Gastrocnemius medialis (tissue), 4 donors: Measurements from ENCODE around the gene MTX3. TPM values are rescaled to one million over a fixed set of nuclear protein-coding genes. Genes with fewer than 3 reads are reported as not detected.

Source experiments
- ATAC-seq, 2 donors: fragments of 150-250 bp; one replicate each; pipeline ENCODE4 v1.9.1; 2016
- DNase-seq, 2 donors: peaks; one replicate each; pipeline ENCODE4 v3.0.0-alpha.2; 2019
- H3K27ac ChIP-seq, 4 donors: fragments of 200-600 bp; sonication (generic); 1 replicate in 1 of 4; 2 replicates in 3 of 4; pipeline ENCODE4 v1.5.1; 2016 to 2018; ENCODE audit warnings: mild to moderate bottlenecking in 2 of 4, moderate library complexity in 1 of 4
- H3K27me3 ChIP-seq, 3 donors: fragments of 200-600 bp; sonication (generic) in 2 of 3; 1 replicate in 1 of 3; 2 replicates in 2 of 3; pipeline versions ENCODE4 v1.5.1 to v1.6.0; 2016 to 2019; ENCODE audit warnings: mild to moderate bottlenecking in 1 of 3, moderate library complexity in 1 of 3
- H3K36me3 ChIP-seq, 2 donors: fragments of 200-600 bp; sonication (generic) in 1 of 2; one replicate each; pipeline ENCODE4 v1.5.1; 2017 to 2018
- H3K4me1 ChIP-seq, 2 donors: fragments of 200-600 bp; sonication (generic) in 1 of 2; one replicate each; pipeline ENCODE4 v1.5.1; 2016 to 2017; ENCODE audit warnings: mild to moderate bottlenecking in 2 of 2
- H3K4me3 ChIP-seq, 4 donors: fragments of 200-600 bp; sonication (generic) in 3 of 4; 1 replicate in 1 of 4; 2 replicates in 3 of 4; pipeline ENCODE4 v1.5.1; 2016 to 2019; ENCODE audit warnings: mild to moderate bottlenecking in 2 of 4
- H3K9me3 ChIP-seq, 3 donors: fragments of 200-600 bp; sonication (generic) in 2 of 3; 1 replicate in 1 of 3; 2 replicates in 2 of 3; pipeline ENCODE4 v1.5.1; 2016 to 2019
- CTCF ChIP-seq, 5 experiments: fragments of 450-650 bp in 3 of 5; fragments of 200-600 bp in 2 of 5; sonication (generic) in 2 of 5; IDR thresholded peaks in 4 of 5; conservative IDR thresholded peaks in 1 of 5; 1 replicate in 4 of 5; 2 replicates in 1 of 5; pipeline ENCODE4 v1.5.1; 2016 to 2019; ENCODE audit warnings: antibody characterized with exemption in 5 of 5, mild to moderate bottlenecking in 3 of 5, moderate library complexity in 3 of 5
- POLR2A ChIP-seq, 2 donors: fragments of 450-650 bp; IDR thresholded peaks; one replicate each; pipeline ENCODE4 v1.6.1; 2017; ENCODE audit warnings: antibody characterized with exemption in 2 of 2, mild to moderate bottlenecking in 2 of 2, moderate library complexity in 2 of 2
- in situ Hi-C, 4 donors: fragments of 200-750 bp; cut with MboI; loops; one replicate each; pipeline versions ENCODE4 v1.15.0 to v1.8.0; 2017; ENCODE audit warnings: low sequenced_read_pairs in 4 of 4
- intact Hi-C: fragments of 100-400 bp; cut with DNase I; formaldehyde crosslinking; loops from one replicate; pipeline ENCODE4 v1.15.1; 2023; ENCODE audit warnings: low total_unique reads
- total RNA-seq, 4 donors: library from RNA; depleted of rRNA; stranded (reverse); fragments of >200 nt; gene quantifications; one replicate each; pipeline versions ENCODE4 v1.1.0 to v1.2.3, GENCODE V29; 2016

MTX3 gene
- total RNA-seq, 4 donors from 2014 or later = 8.2 to 29.3 (median 10.8) TPM

DNA sequence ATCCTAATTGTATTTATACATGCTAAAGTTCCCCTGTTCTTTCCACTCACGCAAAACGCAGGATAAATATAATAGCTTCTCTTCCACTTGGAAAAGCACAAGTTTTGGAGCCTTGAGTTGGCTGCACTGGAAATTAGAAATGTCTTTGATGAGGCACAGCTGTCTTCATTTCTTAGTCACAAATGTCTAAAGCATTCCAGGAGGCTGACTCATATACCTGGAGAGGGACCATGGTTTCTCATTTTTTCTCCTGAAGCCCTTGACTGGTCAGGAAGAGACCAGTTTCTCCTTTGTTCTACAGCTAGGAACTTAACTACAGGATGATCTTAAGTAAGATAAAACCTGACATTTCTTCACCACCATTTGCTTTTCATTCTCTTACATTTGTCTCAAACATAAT lies 16.2 kb downstream of the MTX3 start:
- ATAC-seq (peak in 1 of 2 donors; percentile 49), DNase-seq (no peak)
- peaks cover 0 to 16% of the 10 kb centered on the region in 2 donors for H3K36me3 ChIP-seq
- no peaks in the 10 kb centered on the region for H3K9me3 ChIP-seq
- intact Hi-C loops (no loop called here), in situ Hi-C loops (no loop called here)
- no peak overlapping the region for H3K27ac ChIP-seq
- no peaks in the 10 kb centered on the region for H3K27me3 ChIP-seq
- H3K4me3 ChIP-seq = no peak overlapping the region
- no peaks in the 10 kb centered on the region for H3K4me1 ChIP-seq
- TF ChIP-seq CTCF (IDR thresholded peaks at IDR 0.05 in 4 of 5, conservative IDR thresholded peaks at IDR 0.05 in 1 of 5) (no peak), POLR2A (IDR thresholded peaks at IDR 0.05) (no peak)

DNA sequence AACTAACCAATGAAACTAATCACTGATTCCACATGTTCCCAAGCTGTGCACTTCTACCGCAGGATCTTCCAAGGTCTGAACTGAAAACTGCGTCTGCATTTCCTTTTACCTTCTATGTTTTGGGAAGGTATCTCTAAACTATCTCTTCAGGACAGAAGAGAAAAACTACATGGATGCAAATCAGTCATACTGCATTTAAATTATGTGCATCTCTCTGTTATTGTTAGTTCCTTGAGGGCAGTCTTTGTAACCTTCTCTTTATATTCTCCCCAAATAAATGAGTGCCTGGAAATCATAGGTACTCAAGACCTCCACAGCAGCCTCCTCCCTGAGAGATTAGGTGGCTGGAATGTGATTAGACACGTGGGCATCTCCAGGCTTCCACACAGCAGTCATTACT lies 17.1 kb downstream of the MTX3 start:
- DNase-seq = no peak
- TF ChIP-seq CTCF (IDR thresholded peaks at IDR 0.05 in 4 of 5, conservative IDR thresholded peaks at IDR 0.05 in 1 of 5) (no peak), POLR2A (IDR thresholded peaks at IDR 0.05) (no peak)
- intact Hi-C loops = no loop called here
- H3K4me3 ChIP-seq = no peak overlapping the region
- H3K27ac ChIP-seq = no peak overlapping the region
- in situ Hi-C loops = no loop called here
- ATAC-seq = no peak
- H3K4me1 ChIP-seq = no peaks in the 10 kb centered on the region
- no peaks in the 10 kb centered on the region for H3K27me3 ChIP-seq
- H3K36me3 ChIP-seq = peaks cover 0 to 16% of the 10 kb centered on the region in 2 donors
- H3K9me3 ChIP-seq = no peaks in the 10 kb centered on the region

GRCh38 chr5:79973511-79973910 lies 17.6 kb downstream of the MTX3 start:
- no peaks in the 10 kb centered on the region for H3K9me3 ChIP-seq
- peaks cover 0 to 16% of the 10 kb centered on the region in 2 donors for H3K36me3 ChIP-seq
- DNase-seq (no peak), ATAC-seq (no peak)
- no peak overlapping the region for H3K27ac ChIP-seq
- in situ Hi-C loops (no loop called here), intact Hi-C loops (no loop called here)
- H3K27me3 ChIP-seq = no peaks in the 10 kb centered on the region
- TF ChIP-seq CTCF (IDR thresholded peaks at IDR 0.05 in 4 of 5, conservative IDR thresholded peaks at IDR 0.05 in 1 of 5) (no peak), POLR2A (IDR thresholded peaks at IDR 0.05) (no peak)
- H3K4me1 ChIP-seq = no peaks in the 10 kb centered on the region
- H3K4me3 ChIP-seq = no peak overlapping the region

DNA sequence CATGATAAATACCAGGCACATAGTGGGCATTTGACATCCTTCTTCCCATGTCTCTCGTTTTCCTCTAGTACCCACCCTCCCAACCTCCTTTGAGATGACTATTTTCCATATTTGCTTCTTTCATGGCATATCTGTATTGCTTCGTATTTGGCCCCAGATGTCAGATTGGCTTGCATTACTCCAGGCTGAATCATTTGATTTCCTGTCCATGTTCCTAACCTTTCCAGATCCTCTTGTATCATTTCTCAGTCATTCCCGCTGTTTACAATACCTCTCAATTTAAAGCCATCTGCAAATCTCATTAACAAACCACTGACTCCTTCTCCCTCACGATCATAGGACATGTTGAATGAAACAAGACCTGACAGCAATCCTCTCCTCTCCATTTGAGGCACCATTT lies 19.9 kb downstream of the MTX3 start:
- no peaks in the 10 kb centered on the region for H3K27me3 ChIP-seq
- in situ Hi-C loops = no loop called here
- no peak overlapping the region for H3K4me3 ChIP-seq
- no peaks in the 10 kb centered on the region for H3K9me3 ChIP-seq
- peak overlapping the region in 1 of 4 donors; percentile 25 for H3K27ac ChIP-seq
- no peaks in the 10 kb centered on the region for H3K36me3 ChIP-seq
- ATAC-seq = no peak
- intact Hi-C loops = no loop called here
- no peak for DNase-seq
- no peaks in the 10 kb centered on the region for H3K4me1 ChIP-seq
- TF ChIP-seq POLR2A (IDR thresholded peaks at IDR 0.05) (no peak), CTCF (IDR thresholded peaks at IDR 0.05 in 4 of 5, conservative IDR thresholded peaks at IDR 0.05 in 1 of 5) (no peak)

DNA sequence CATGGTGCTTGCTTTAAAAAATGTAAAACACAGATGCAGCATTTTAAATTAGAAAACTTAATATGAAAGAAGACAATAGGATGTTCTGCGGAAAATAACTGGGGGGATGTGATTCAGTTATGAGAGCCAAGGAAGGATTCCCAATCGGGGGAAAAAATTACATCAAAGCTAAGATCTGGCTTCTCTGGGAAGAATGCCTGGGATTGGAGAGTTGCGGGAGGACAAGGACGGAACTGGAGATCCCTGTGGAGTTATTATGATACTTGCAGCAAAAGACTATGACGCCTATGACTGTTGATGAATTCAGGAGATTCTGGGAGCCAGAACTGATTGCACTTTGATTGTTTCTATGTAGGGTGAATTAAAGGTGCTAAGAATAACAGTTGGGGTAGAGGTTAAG lies 24.6 kb downstream of the MTX3 start:
- ATAC-seq = no peak
- Histone ChIP-seq H3K27me3 (no peaks in the 10 kb centered on the region), H3K27ac (no peak overlapping the region), H3K4me1 (no peaks in the 10 kb centered on the region), H3K9me3 (no peaks in the 10 kb centered on the region), H3K4me3 (no peak overlapping the region), H3K36me3 (no peaks in the 10 kb centered on the region)
- no peak for TF ChIP-seq CTCF (IDR thresholded peaks at IDR 0.05 in 4 of 5, conservative IDR thresholded peaks at IDR 0.05 in 1 of 5)
- TF ChIP-seq POLR2A (IDR thresholded peaks at IDR 0.05) = no peak
- in situ Hi-C loops (no loop called here), intact Hi-C loops (loop anchor here (10.0 kb wide), 1 partner anchor 92 kb away; no protein-coding TSS in a partner anchor)
- DNase-seq = no peak
